ENCODE measurements around the gene SLC39A7. TPM values are rescaled to one million over a fixed set of nuclear protein-coding genes. Genes with fewer than 3 reads are reported as not detected.

SLC39A7 gene
- total and polyA plus RNA-seq, 2 of the 13 experiments (the other 11 are each of a cell fraction or from before 2014, with no cell fraction given): 142 to 229 TPM

GRCh38 chr6:33247977-33248642 is 47.4 kb downstream of the SLC39A7 start (continued):
- TF ChIP-seq ZNF468 (CRISPR knock-in tag; IDR thresholded peaks at IDR 0.05) (no peak), ZMYM3 (CRISPR knock-in tag; IDR thresholded peaks at IDR 0.05) (no peak), ZNF788 (CRISPR knock-in tag; IDR thresholded peaks at IDR 0.05; ENCODE audit: borderline replicate concordance) (no peak), KLF9 (CRISPR knock-in tag; IDR thresholded peaks at IDR 0.05; ENCODE audit: low read depth) (no peak), CC2D1A (CRISPR knock-in tag; IDR thresholded peaks at IDR 0.05) (0 out of 2 replicates have a peak, but pooled peaks have one; percentile 36), RXRB (CRISPR knock-in tag; IDR thresholded peaks at IDR 0.05; ENCODE audit: borderline replicate concordance) (peak; percentile 85), SRSF1 (optimal IDR thresholded peaks at IDR 0.05; ENCODE audit: low read depth, low read length) (no peak), GATAD2A (CRISPR knock-in tag; IDR thresholded peaks at IDR 0.05) (peak; percentile 24; the same call in 1 of the 2 replicates), ZNF33A (CRISPR knock-in tag; IDR thresholded peaks at IDR 0.05; ENCODE audit: borderline replicate concordance) (no peak), ZBTB43 (CRISPR knock-in tag; conservative IDR thresholded peaks at IDR 0.05) (no peak), NCOA5 (CRISPR knock-in tag; IDR thresholded peaks at IDR 0.05) (no peak), ATF7-NPFF (CRISPR knock-in tag; IDR thresholded peaks at IDR 0.05; ENCODE audit: low read depth) (no peak), HNRNPL (IDR thresholded peaks at IDR 0.05; ENCODE audit: low read depth, low read length) (no peak), ZNF639 (CRISPR knock-in tag; conservative IDR thresholded peaks at IDR 0.05) (no peak), ZNF781 (CRISPR knock-in tag; IDR thresholded peaks at IDR 0.05; ENCODE audit: borderline replicate concordance, not compliant biosample characterization) (no peak), ZSCAN22 (CRISPR knock-in tag; IDR thresholded peaks at IDR 0.05) (no peak), PRMT3 (CRISPR knock-in tag; IDR thresholded peaks at IDR 0.05; ENCODE audit: borderline replicate concordance, low read depth) (no peak), NFKBIZ (CRISPR knock-in tag; IDR thresholded peaks at IDR 0.05) (no peak), MEF2D (CRISPR knock-in tag; IDR thresholded peaks at IDR 0.05) (no peak), ZSCAN29 (CRISPR knock-in tag; conservative IDR thresholded peaks at IDR 0.05) (no peak), ZNF7 (CRISPR knock-in tag; IDR thresholded peaks at IDR 0.05) (no peak), MAFF (IDR thresholded peaks at IDR 0.05; ENCODE audit: low read depth, low read length) (no peak), ZNF569 (CRISPR knock-in tag; IDR thresholded peaks at IDR 0.05; ENCODE audit: borderline replicate concordance) (no peak), DR1 (CRISPR knock-in tag; IDR thresholded peaks at IDR 0.05) (no peak), GZF1 (CRISPR knock-in tag; IDR thresholded peaks at IDR 0.05) (no peak), ZNF550 (CRISPR knock-in tag; IDR thresholded peaks at IDR 0.05; ENCODE audit: borderline replicate concordance) (no peak), BHLHE40 (IDR thresholded peaks at IDR 0.05; ENCODE audit: low read length) (peak; percentile 42; the same call in 1 of the 2 replicates)
- TF ChIP-seq, protein P1, sequence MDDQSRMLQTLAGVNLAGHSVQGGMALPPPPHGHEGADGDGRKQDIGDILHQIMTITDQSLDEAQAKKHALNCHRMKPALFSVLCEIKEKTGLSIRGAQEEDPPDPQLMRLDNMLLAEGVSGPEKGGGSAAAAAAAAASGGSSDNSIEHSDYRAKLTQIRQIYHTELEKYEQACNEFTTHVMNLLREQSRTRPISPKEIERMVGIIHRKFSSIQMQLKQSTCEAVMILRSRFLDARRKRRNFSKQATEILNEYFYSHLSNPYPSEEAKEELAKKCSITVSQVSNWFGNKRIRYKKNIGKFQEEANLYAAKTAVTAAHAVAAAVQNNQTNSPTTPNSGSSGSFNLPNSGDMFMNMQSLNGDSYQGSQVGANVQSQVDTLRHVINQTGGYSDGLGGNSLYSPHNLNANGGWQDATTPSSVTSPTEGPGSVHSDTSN (CRISPR knock-in tag; IDR thresholded peaks at IDR 0.05; ENCODE audit: borderline replicate concordance): no peak
